ENCODE data around the gene GSTM3.

DNA sequence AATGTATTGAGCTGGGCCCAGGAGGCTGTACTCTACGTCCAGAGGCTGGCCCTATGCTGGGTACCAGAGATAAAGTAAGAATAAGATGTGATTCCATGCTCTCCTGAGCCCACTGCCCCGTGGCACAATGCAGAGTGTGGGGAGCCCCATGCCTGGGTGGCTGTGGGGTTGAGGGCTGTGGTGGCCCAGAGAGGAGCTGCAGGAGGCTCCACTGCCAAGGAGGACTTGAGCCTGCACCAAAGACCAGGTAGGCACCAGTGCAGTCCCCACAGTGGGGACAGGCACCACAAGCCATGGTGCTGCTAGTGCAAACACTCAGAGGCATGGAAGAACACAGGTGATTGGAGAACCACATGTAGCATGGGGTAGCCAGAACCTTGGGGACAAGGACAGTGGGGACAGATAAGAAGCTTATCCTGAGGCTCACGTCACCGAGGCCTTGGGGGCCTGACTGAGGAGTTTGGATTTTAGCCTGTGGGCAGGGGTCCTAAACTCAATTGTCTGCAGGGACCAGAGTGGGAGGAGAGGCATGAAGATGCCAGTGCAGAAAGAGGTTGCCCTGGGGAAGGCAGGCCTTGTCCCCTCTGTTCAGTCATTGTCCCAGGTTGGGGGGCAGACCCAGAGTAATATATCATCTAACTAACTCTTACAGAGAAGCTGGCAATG lies 44.7 kb upstream of the GSTM3 start:
- no peak for TF ChIP-seq EZH2 (IDR thresholded peaks at IDR 0.05)
- TF ChIP-seq POLR2AphosphoS5 (IDR thresholded peaks at IDR 0.05; ENCODE audit: borderline replicate concordance, low read depth, low read length) = no peak

Data from SK-N-MC (cell line).